Right lobe of liver (tissue), 6 donors: ENCODE data around the gene MEF2C. TPM values are rescaled to one million over a fixed set of nuclear protein-coding genes. Genes with fewer than 3 reads are reported as not detected.
A peak's percentile ranks its signal among the peaks of the same experiment; 100 is the strongest.

Experiments
- ATAC-seq, 4 donors: fragments of 200-7000 bp; cut with Tn5 transposase; one replicate each; pipeline ENCODE4 v1.9.1; 2020; ENCODE audit warnings: mild to moderate bottlenecking in 4 of 4, moderate library complexity in 4 of 4
- DNase-seq, 3 donors: peaks; one replicate each; pipeline ENCODE4 v3.0.0-alpha.2; 2020
- H3K27ac ChIP-seq, 3 donors: fragments of 200-600 bp; one replicate each; pipeline ENCODE4 v1.8.0; 2022
- H3K27me3 ChIP-seq, 2 donors: fragments of 200-600 bp; one replicate each; pipeline ENCODE4 v1.8.0; 2022
- H3K36me3 ChIP-seq, 4 donors: fragments of 200-600 bp; sonication (generic) in 1 of 4; one replicate each; pipeline versions ENCODE4 v1.5.1 to v1.8.0; 2017 to 2022; ENCODE audit warnings: control low read depth in 1 of 4
- H3K4me1 ChIP-seq, 4 donors: fragments of 200-600 bp; sonication (generic) in 1 of 4; one replicate each; pipeline versions ENCODE4 v1.5.1 to v1.8.0; 2017 to 2022; ENCODE audit warnings: control low read depth in 1 of 4
- H3K4me3 ChIP-seq, 3 donors: fragments of 200-600 bp; one replicate each; pipeline ENCODE4 v1.8.0; 2022
- H3K9me3 ChIP-seq, 4 donors: fragments of 200-600 bp; sonication (generic) in 1 of 4; one replicate each; pipeline versions ENCODE4 v1.5.1 to v1.8.0; 2017 to 2022; ENCODE audit warnings: control low read depth in 1 of 4
- CTCF ChIP-seq, 4 donors: fragments of 200-600 bp in 3 of 4; fragments of 450-650 bp in 1 of 4; IDR thresholded peaks; one replicate each; pipeline versions ENCODE4 v1.5.1 to v1.8.0; 2016 to 2022; ENCODE audit warnings: antibody characterized with exemption in 4 of 4, mild to moderate bottlenecking in 2 of 4
- POLR2A ChIP-seq: fragments of 450-650 bp; IDR thresholded peaks from one replicate; pipeline ENCODE4 v1.6.1; 2017; ENCODE audit warnings: antibody characterized with exemption, mild to moderate bottlenecking
- WGBS: methylation state at CpG from one replicate; pipeline ENCODE4 v1.1.6; 2018; ENCODE audit warnings: low coverage, low lambda C conversion rate; ENCODE audit not compliant: insufficient coverage; ENCODE audit errors: missing lambda C conversion rate; 5-methylcytosine and 5-hydroxymethylcytosine counted together
- intact Hi-C, 2 donors: fragments of 100-400 bp; cut with DNase I; formaldehyde crosslinking; loops; one replicate each; pipeline versions ENCODE4 v1.11.2 to v1.14.1; 2022
- total RNA-seq, 6 experiments: library from RNA; depleted of rRNA in 2 of 6; stranded (reverse); fragments of >200 nt in 2 of 6; fragmentation: NEBNext Ultra II Directional in 3 of 6; extraction: Animal tissue kit (Norgen Biotek cat#: 25700) in 3 of 6; gene quantifications; one replicate each; pipeline versions ENCODE4 v1.1.0 to v1.2.4, GENCODE V29; 2016 to 2023
- donor health status: DM: no; HTN: yes; CAD: no.
- donor health status: DM: no; HTN: no; CAD: no.
- donor health status: DM: no; HTN: no; CAD: no.
- donor health status: DM: no; HTN: yes; CAD: no.
- donor health status: DM: no; HTN: yes; CAD: no.

MEF2C gene
- total RNA-seq, 6 experiments from 2014 or later = 4.4 to 19.4 (median 6.4) TPM

DNA sequence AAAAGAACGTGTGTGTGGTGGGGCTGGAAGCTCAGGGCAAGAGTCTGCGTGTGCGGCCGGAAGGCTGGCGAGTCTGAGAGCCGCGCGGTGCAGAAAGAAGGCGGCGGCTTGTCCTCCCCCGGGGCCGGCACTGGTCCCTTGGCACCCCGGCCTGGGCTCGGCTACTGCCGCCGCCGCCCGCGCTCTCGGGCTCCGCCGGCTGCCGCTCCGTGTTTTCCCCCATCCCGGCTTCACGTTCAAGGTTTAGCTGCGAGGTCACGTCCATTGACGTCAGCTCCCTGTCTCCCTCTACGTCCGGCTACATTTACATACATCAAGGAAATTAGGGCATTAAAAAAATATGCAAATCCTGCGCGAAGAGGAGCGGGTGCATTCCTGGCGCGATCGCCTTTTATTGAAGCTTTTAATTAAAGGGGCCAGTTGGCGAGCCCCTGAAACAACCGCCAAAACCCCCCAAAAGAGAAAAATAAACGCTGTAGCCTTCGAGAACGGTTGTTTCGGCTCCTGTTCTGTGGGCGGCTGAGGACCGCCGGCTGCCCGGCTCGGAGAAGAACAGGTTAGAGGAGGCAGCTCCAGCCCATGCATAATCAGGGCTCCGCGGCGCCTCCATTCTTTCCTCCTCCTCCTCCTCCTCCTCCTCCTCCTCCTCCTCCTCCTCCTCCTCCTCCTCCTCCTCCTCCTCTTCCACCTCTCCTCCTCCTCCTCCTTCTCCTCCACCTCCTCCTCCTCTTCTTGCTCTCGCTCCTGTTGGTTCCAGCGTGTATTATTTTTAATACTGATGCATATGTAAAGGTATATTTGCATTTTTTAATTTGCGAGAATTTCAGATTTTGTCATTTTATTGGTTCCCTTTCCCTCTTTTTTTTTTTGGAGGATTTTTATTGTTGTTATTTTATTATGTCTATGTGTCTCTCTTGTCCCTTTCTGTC, 207.0 kb downstream of the MEF2C start:
- 5% methylated on average over 34 of the region's 54 CpGs for WGBS
- Histone ChIP-seq H3K27me3 (peaks cover 14 to 68% of the 10 kb centered on the region in 2 donors), H3K4me1 (peaks cover 0 to 28% (median 6%) of the 10 kb centered on the region in 4 donors), H3K36me3 (no peaks in the 10 kb centered on the region), H3K4me3 (peak overlapping the region in 1 of 3 donors; percentile 11), H3K27ac (no peak overlapping the region), H3K9me3 (no peaks in the 10 kb centered on the region)
- TF ChIP-seq CTCF (IDR thresholded peaks at IDR 0.05) (no peak), POLR2A (no peak)
- DNase-seq (no peak), ATAC-seq (peak; percentile 31 to 44 (median 38))
- intact Hi-C loops = loop anchor here in 1 of 2 donors (10.0 kb wide), 1 partner anchor 531 kb away; no protein-coding TSS in a partner anchor

DNA sequence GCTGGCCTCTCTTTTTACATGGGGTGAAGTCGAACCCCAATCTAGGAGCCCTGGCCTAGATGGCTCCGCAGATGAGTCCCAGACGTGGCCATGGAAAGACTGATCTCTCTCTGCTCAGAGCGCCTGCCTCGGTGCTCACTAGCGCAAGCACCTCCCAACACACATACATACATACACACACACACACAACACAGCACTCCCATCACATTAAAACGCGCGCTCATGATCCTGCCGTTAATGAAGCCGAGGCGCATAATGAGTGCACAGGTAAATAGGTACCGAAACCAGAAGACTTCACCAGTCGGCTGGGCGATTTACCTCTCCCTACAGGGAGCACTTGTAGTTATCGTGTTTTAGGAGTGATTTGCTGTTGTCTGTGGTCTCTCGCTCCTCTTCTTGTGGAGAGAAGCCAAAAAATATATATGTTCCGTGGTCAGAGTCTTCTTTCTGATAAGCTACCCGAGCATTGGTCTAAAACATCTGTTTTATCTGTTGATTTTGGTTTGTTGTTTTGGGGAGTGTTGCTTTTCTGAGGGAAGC, 207.7 kb downstream of the MEF2C start:
- DNase-seq = no peak
- peak; percentile 33 to 40 (median 34) for ATAC-seq
- intact Hi-C loops = loop anchor here in 1 of 2 donors (10.0 kb wide), 1 partner anchor 530 kb away; no protein-coding TSS in a partner anchor
- Histone ChIP-seq H3K27ac (no peak overlapping the region), H3K4me3 (peak overlapping the region; percentile 16 to 23 (median 19)), H3K27me3 (peaks cover 14 to 67% of the 10 kb centered on the region in 2 donors), H3K36me3 (no peaks in the 10 kb centered on the region), H3K4me1 (peaks cover 0 to 22% (median 6%) of the 10 kb centered on the region in 4 donors), H3K9me3 (no peaks in the 10 kb centered on the region)
- 2% methylated on average over 7 of the region's 19 CpGs for WGBS
- no peak for TF ChIP-seq POLR2A
- no peak for TF ChIP-seq CTCF (IDR thresholded peaks at IDR 0.05)

DNA sequence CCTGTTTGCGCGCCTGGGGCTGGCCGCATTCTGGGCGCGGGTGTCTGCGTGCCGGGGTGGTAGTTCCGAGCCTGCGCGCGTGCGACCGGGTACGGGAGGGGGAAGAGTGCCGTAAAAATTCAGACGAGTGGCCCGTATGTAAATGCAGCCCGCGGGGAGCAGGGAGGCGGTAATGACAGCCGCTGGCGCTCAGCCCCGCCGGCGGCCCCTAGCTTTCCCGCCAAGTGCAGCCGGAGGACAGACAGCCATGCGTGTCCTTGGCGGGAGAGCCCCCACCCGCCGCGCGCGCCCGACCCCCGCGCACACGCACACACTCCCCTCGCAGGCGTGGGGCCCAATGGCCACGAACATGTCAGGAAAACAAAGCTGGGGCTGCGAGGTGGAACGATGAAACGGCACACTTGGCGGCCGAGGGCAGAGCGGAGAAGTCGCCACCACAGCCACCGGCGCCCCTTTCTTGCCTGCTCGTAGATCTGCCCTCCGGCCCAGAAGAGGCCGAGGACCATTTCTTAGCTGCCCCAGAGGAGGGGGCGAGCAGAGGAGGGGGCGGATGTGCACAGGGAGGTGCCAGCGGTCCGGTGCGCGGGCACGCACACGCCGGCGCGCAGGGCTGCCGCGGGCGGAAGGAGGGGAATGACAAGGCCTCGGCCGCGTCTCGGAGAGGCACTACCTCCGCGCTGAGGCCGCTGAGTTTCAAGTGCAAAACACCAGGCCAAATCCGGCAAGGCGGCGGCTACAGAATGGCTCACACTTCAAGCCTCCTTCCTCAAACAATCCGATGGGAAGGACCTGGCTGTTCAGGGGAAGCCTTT, 208.4 kb downstream of the MEF2C start:
- Histone ChIP-seq H3K36me3 (no peaks in the 10 kb centered on the region), H3K27me3 (peaks cover 14 to 64% of the 10 kb centered on the region in 2 donors), H3K4me3 (peak overlapping the region; percentile 16 to 23 (median 19)), H3K4me1 (peaks cover 0 to 20% (median 6%) of the 10 kb centered on the region in 4 donors), H3K9me3 (no peaks in the 10 kb centered on the region), H3K27ac (no peak overlapping the region)
- DNase-seq (no peak), ATAC-seq (peak; percentile 52 to 60 (median 56))
- no peak for TF ChIP-seq CTCF (IDR thresholded peaks at IDR 0.05)
- no peak for TF ChIP-seq POLR2A
- 6% methylated on average over 34 of the region's 78 CpGs for WGBS
- intact Hi-C loops = loop anchor here in 1 of 2 donors (10.0 kb wide), 1 partner anchor 530 kb away; no protein-coding TSS in a partner anchor
